Lung (tissue), 12 donors: ENCODE results near the gene HTRA3. TPM values are rescaled to one million over a fixed set of nuclear protein-coding genes. Genes with fewer than 3 reads are reported as not detected.

ENCODE experiments used
- ATAC-seq: fragments of 200-7000 bp; cut with Tn5 transposase; one replicate; pipeline ENCODE4 v1.9.1; 2020; ENCODE audit warnings: moderate number of reproducible peaks; ENCODE audit not compliant: insufficient read depth, low FRiP score
- DNase-seq, 3 donors: peaks; one replicate each; pipeline ENCODE4 v3.0.0-alpha.2; 2013 to 2017
- H3K27ac ChIP-seq, 2 donors: one replicate each; pipeline ENCODE4 v1.5.1; 2013; ENCODE audit warnings: mild to moderate bottlenecking in 2 of 2, moderate library complexity in 2 of 2, control low read depth in 1 of 2, inconsistent platforms in 1 of 2, low read depth in 1 of 2, low read length in 1 of 2
- H3K27me3 ChIP-seq, 3 donors: one replicate each; pipeline ENCODE4 v1.5.1; 2013; ENCODE audit warnings: low read length in 2 of 3; ENCODE audit not compliant: control insufficient read depth in 3 of 3, insufficient read depth in 3 of 3
- H3K36me3 ChIP-seq, 4 donors: one replicate each; pipeline ENCODE4 v1.5.1; 2013; ENCODE audit warnings: low read length in 4 of 4, mild to moderate bottlenecking in 1 of 4, moderate library complexity in 1 of 4; ENCODE audit not compliant: control insufficient read depth in 4 of 4, insufficient read depth in 4 of 4
- H3K4me1 ChIP-seq, 5 donors: one replicate each; pipeline ENCODE4 v1.5.1; 2013; ENCODE audit warnings: low read length in 5 of 5, mild to moderate bottlenecking in 2 of 5, moderate library complexity in 1 of 5; ENCODE audit not compliant: control insufficient read depth in 5 of 5, insufficient read depth in 5 of 5
- H3K4me3 ChIP-seq: one replicate; pipeline ENCODE4 v1.5.1; 2013; ENCODE audit warnings: mild to moderate bottlenecking, control low read depth, moderate library complexity
- H3K9ac ChIP-seq, 2 donors: one replicate each; pipeline ENCODE4 v1.5.1; 2013; ENCODE audit warnings: low read length in 2 of 2, control low read depth in 1 of 2; ENCODE audit not compliant: insufficient read depth in 1 of 2
- H3K9me3 ChIP-seq, 4 donors: one replicate each; pipeline ENCODE4 v1.5.1; 2013; ENCODE audit warnings: low read length in 3 of 4, mild to moderate bottlenecking in 1 of 4, moderate library complexity in 1 of 4; ENCODE audit not compliant: control insufficient read depth in 4 of 4, insufficient read depth in 3 of 4
- CTCF ChIP-seq: IDR thresholded peaks from 2 replicates; pipeline ENCODE4 v1.5.1; 2012; ENCODE audit warnings: mild to moderate bottlenecking; ENCODE audit errors: control extremely low read depth, extremely low read depth
- WGBS, 2 donors: extraction: QIAGEN DNeasy Blood & Tissue Kit; methylation state at CpG; one replicate each; pipeline ENCODE4 v1.1.7; 2013; 5-methylcytosine and 5-hydroxymethylcytosine counted together
- polyA plus RNA-seq, 2 donors: library from polyadenylated mRNA; stranded (reverse); fragments of 200-250 nt; gene quantifications; one replicate each; pipeline ENCODE4 v1.2.1, GENCODE V29; 2013
- total RNA-seq, 2 donors: library from RNA; depleted of rRNA in 1 of 2; stranded (reverse); fragments of >200 nt in 1 of 2; gene quantifications; one replicate each; pipeline ENCODE4 v1.2.1, GENCODE V29; 2014 to 2021
- donor health status: control.
- donor health status: control.
- donor health status: Bipolar disorder and iron deficiency.
- donor health status: healthy.
- donor health status: DM: yes; HTN: yes; CAD: no.

HTRA3 gene
- total and polyA plus RNA-seq, 4 donors = 9.5 to 23.5 (median 17.8) TPM

- ATAC-seq (no peak), DNase-seq (no peak)
- TF ChIP-seq CTCF = no peak
- Histone ChIP-seq H3K27me3 (no peaks in the 10 kb centered on the region), H3K27ac (no peak overlapping the region), H3K4me1 (no peaks in the 10 kb centered on the region), H3K36me3 (no peaks in the 10 kb centered on the region), H3K4me3 (no peak overlapping the region), H3K9ac (no peak overlapping the region), H3K9me3 (no peaks in the 10 kb centered on the region)
- WGBS, 2 donors = 60 to 84% methylated on average over 18 of the region's 18 CpGs
Measured at GRCh38 chr4:8287343-8288280, 18.1 kb downstream of the HTRA3 start.

GRCh38 chr4:8289151-8289750 is 19.7 kb downstream of the HTRA3 start:
- no peak for ATAC-seq
- H3K9ac ChIP-seq = no peak overlapping the region
- H3K4me1 ChIP-seq = no peaks in the 10 kb centered on the region
- WGBS, 2 donors = 72 to 89% methylated on average over 13 of the region's 13 CpGs
- no peaks in the 10 kb centered on the region for H3K9me3 ChIP-seq
- no peak for DNase-seq
- H3K27me3 ChIP-seq = no peaks in the 10 kb centered on the region
- TF ChIP-seq CTCF = no peak
- H3K36me3 ChIP-seq = no peaks in the 10 kb centered on the region
- no peak overlapping the region for H3K27ac ChIP-seq
- H3K4me3 ChIP-seq = no peak overlapping the region

GRCh38 chr4:8289956-8290700 is 20.6 kb downstream of the HTRA3 start:
- Histone ChIP-seq H3K27me3 (no peaks in the 10 kb centered on the region), H3K4me3 (no peak overlapping the region), H3K36me3 (peaks cover 0 to 5% (median 2%) of the 10 kb centered on the region in 4 donors), H3K9ac (no peak overlapping the region), H3K27ac (no peak overlapping the region), H3K9me3 (no peaks in the 10 kb centered on the region), H3K4me1 (no peaks in the 10 kb centered on the region)
- DNase-seq = no peak
- TF ChIP-seq CTCF = no peak
- ATAC-seq = no peak
- 87 to 90% methylated on average over 29 of the region's 29 CpGs for WGBS, 2 donors
